ENCODE results near the gene CSTF3. TPM values are rescaled to one million over a fixed set of nuclear protein-coding genes. Genes with fewer than 3 reads are reported as not detected.

The CSTF3 gene
- total RNA-seq, 1 donor from 2014 or later, result 16.6 TPM

DNA sequence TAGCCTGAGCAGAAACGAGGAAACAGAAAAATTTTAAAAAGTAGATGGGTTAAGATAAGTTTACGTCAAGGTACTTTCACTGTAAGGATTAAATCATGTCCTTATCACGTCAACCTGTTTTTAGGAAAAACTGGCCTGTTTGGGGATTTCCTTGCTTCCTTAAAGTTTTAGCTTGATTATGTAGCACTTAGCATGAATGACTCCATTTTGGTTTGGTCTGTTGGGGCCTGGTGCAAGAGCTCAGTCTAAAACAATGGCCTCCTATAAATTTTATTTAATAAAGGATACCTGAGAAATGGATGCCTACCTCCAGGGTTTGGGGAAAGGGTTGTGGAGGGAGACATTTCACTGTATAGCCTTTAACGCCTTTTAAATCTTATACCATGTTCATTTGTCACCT is 33.2 kb upstream of the CSTF3 start:
- no peaks in the 10 kb centered on the region for H3K27me3 ChIP-seq (ENCODE audit: control insufficient read depth, insufficient read depth, low read length)
- H3K36me3 ChIP-seq (ENCODE audit: control insufficient read depth, insufficient read depth, low read length), result no peaks in the 10 kb centered on the region
- FAIRE-seq, result no peak
- H3K4me3 ChIP-seq (ENCODE audit: low read depth, low read length), result no peak overlapping the region
- DNase-seq (ENCODE audit: low read depth), result no peak
- TF ChIP-seq, protein P1, sequence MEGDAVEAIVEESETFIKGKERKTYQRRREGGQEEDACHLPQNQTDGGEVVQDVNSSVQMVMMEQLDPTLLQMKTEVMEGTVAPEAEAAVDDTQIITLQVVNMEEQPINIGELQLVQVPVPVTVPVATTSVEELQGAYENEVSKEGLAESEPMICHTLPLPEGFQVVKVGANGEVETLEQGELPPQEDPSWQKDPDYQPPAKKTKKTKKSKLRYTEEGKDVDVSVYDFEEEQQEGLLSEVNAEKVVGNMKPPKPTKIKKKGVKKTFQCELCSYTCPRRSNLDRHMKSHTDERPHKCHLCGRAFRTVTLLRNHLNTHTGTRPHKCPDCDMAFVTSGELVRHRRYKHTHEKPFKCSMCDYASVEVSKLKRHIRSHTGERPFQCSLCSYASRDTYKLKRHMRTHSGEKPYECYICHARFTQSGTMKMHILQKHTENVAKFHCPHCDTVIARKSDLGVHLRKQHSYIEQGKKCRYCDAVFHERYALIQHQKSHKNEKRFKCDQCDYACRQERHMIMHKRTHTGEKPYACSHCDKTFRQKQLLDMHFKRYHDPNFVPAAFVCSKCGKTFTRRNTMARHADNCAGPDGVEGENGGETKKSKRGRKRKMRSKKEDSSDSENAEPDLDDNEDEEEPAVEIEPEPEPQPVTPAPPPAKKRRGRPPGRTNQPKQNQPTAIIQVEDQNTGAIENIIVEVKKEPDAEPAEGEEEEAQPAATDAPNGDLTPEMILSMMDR (IDR thresholded peaks at IDR 0.05; ENCODE audit: insufficient read depth, low read length, severe bottlenecking), result no peak

DNA sequence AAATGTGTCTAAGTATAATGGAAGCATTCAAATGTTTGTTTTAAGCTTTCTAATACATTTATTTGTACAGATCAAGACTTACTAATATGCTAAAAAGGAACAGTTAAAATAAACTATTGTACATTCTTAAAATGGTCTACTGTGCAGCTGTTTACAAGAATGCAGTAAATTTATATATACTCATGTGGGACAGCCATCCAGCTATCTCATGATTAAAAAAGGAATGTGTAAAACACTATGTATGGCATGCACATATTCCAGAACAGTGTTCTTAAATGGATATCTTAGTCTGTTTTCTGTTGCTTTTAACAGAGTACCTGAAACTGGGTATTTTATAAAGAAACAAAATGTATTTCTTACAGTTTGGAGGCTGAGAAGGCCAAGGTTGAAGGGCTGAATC is 30.2 kb upstream of the CSTF3 start:
- FAIRE-seq, result no peak
- Histone ChIP-seq H3K4me3 (ENCODE audit: low read depth, low read length) (no peak overlapping the region), H3K36me3 (ENCODE audit: control insufficient read depth, insufficient read depth, low read length) (no peaks in the 10 kb centered on the region), H3K27me3 (ENCODE audit: control insufficient read depth, insufficient read depth, low read length) (no peaks in the 10 kb centered on the region)
- TF ChIP-seq, protein P1 (IDR thresholded peaks at IDR 0.05; ENCODE audit: insufficient read depth, low read length, severe bottlenecking), result no peak
- DNase-seq (ENCODE audit: low read depth), result no peak

DNA sequence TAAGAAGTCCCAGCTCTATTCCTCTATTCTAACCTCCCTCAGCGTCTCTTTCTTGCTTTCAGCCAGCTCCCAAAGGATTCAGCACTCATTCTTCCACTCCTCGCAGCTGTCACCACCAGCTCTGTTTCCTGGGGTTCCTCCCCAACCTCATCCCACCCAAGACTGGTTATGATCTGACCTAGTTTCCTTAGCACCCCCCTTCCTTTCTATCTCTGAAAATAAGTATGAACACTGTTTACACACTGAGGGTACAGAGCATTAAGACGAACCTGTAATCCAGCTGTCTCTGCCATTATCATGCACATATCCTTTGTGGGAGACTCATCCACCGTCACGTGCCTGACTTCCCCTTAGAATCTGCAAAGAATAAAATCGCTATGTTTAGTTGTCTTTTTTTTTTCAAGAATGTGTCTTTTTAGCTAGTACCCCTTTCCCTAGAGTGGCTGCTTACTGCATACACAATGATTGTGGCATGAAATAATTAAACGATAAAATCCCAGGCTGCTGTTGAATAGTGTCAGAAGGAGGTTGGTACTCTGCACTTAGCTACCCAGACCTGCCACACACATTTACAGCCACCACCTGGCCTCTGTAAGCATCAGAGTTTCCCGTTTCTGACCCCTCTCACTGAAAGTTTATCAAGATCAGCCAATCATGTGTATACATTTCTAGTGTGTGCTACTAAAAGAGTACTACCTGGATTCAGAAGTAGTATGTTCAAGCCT is 26.9 kb upstream of the CSTF3 start:
- no peaks in the 10 kb centered on the region for H3K36me3 ChIP-seq (ENCODE audit: control insufficient read depth, insufficient read depth, low read length)
- TF ChIP-seq, protein P1 (IDR thresholded peaks at IDR 0.05; ENCODE audit: insufficient read depth, low read length, severe bottlenecking), result no peak
- H3K4me3 ChIP-seq (ENCODE audit: low read depth, low read length), result no peak overlapping the region
- FAIRE-seq (no peak), DNase-seq (ENCODE audit: low read depth) (no peak)
- no peaks in the 10 kb centered on the region for H3K27me3 ChIP-seq (ENCODE audit: control insufficient read depth, insufficient read depth, low read length)

DNA sequence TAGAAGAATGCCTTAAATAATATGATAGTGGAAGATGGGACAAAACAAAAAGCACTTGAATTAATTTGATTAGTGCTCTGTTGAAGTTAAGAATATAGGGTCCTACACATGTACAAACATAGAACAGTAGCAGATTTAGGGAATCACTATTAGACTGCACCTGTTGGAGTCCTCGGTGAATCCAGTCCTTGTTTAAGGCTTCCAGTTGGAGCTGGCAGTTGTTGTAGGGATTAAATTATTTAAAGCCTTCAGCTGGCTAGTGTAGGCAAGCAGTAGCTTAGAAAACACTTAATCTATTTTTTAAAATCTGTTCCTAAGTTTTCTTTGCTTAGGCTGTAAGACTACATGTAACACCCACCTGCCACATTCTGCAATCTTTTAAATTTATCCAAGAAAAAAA is 24.5 kb upstream of the CSTF3 start:
- no peak for FAIRE-seq
- H3K4me3 ChIP-seq (ENCODE audit: low read depth, low read length), result no peak overlapping the region
- no peak for DNase-seq (ENCODE audit: low read depth)
- H3K36me3 ChIP-seq (ENCODE audit: control insufficient read depth, insufficient read depth, low read length), result no peaks in the 10 kb centered on the region
- TF ChIP-seq, protein P1 (IDR thresholded peaks at IDR 0.05; ENCODE audit: insufficient read depth, low read length, severe bottlenecking), result no peak
- H3K27me3 ChIP-seq (ENCODE audit: control insufficient read depth, insufficient read depth, low read length), result no peaks in the 10 kb centered on the region

DNA sequence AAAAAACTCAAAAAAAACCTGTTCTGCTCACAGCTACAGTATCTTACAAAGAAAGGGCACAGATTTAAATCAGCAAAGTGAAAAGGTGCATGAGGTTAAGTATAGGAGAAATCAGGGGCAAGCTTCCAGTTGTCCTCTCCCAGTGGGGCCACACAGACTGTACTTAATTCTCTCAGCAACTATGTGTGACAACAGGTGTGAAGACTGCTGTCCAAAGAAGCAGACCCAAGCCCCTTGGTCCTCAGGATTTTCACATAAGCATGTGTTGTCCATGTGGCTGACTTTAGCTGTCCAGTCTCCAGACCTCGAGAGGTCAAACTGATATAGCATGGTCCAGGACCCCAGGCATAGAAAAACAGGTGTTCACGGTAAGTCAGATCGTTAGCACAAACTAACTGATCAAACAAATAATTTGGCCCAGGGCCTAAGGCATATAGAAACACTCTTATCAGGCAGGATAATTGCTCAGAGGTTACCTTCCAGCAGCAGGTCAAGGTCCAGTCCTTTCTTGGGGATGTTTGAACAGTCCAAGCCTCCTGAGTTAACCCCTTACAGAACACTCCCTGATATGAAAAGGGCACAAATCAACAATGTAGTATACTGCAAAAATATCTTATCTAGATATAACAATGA is 21.1 kb upstream of the CSTF3 start:
- DNase-seq (ENCODE audit: low read depth), result no peak
- TF ChIP-seq, protein P1 (IDR thresholded peaks at IDR 0.05; ENCODE audit: insufficient read depth, low read length, severe bottlenecking), result no peak
- Histone ChIP-seq H3K36me3 (ENCODE audit: control insufficient read depth, insufficient read depth, low read length) (no peaks in the 10 kb centered on the region), H3K27me3 (ENCODE audit: control insufficient read depth, insufficient read depth, low read length) (no peaks in the 10 kb centered on the region), H3K4me3 (ENCODE audit: low read depth, low read length) (no peak overlapping the region)
- no peak for FAIRE-seq
